Hematopoietic multipotent progenitor cell treated with erythropoietin and hydrocortisone succinate and interleukin-3 and kit ligand, for 17 days (in vitro differentiated cells): ENCODE data around the gene GINS2.
A peak's percentile ranks its signal among the peaks of the same experiment; 100 is the strongest.

Source experiments
- DNase-seq: peaks from one replicate; pipeline ENCODE4 v3.0.0-alpha.2; 2015; ENCODE audit warnings: low spot score

Gene GINS2

DNA sequence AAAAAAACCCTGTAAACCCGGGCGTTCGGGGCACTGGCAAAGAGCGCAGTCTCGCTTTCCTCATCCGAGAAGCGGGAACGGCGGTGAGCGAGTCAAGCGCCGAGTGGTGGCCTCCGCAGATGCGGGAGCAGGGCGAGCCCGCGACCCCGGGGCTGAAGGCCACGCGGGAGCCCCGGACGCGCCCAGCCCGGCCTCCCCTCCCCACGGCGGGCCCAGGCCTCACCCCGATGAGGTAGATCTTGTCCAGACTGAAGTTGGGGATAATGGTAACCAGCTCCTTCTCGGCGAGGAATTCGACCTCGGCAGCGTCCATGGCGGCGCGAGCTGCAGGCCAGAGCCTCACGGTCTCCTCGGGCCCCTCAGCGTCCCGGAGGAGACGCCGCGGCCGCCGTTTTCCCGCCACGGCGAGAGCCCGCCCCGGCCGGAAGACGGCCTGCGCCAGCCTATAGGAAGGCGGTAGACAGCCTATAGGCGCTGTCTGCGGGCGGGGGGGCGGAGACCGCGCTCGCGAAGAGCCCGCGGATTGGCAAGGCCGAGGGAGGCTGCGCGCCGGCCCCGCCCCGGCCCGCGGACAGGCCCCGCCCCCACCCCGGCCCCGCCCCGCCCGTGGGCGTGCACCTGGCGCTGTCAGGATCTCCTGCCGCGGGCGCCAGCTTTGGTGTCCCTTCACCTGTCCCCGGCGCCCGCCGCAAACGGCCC lies at the start of gene GINS2:
Gene GINS2 (minus strand): TSS at position 369 of the 699 bp plus-strand sequence. CDS start 56 bp downstream, at position 313.
- DNase-seq, result peak; percentile 87

DNA sequence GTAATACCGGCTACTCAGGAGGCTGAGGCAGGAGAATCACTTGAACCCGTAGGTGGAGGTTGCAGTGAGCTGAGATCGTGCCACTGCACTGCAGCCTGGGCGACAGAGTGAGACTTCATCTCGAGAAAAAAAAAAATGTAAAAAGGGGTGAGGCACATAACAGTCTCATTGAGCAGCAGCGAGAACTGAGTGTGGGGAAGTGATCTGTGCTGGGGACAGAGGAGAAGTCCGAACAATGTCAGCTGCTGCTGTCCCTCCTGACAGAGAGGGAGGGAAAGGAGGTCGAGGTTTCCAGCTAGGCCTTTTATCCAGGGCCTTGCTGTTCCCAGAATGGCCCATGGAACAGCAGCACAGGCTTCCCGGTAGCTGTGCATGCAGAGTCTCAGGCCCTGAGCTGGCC lies 48.2 kb upstream of the GINS2 start:
- no peak for DNase-seq

DNA sequence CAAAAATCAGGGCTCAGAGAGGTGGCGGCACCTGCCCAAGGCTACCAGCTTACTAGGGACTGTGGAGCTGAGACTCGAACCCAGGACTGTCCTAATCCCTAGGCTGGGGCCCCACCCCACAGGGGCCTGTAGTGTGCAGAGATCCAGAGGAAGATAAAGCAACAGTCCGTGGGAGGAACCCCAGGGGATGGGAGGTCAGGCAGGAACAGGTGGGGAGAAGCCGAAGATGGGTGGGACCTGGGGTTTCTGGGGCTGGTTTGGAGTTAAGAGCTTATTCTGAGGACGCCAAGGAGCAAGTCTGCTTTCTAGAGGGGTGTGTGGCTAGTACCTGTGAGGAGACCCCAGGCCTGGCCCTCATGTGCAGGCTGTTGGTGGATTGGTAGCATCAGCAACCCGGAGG lies 47.2 kb upstream of the GINS2 start:
- DNase-seq, result no peak

DNA sequence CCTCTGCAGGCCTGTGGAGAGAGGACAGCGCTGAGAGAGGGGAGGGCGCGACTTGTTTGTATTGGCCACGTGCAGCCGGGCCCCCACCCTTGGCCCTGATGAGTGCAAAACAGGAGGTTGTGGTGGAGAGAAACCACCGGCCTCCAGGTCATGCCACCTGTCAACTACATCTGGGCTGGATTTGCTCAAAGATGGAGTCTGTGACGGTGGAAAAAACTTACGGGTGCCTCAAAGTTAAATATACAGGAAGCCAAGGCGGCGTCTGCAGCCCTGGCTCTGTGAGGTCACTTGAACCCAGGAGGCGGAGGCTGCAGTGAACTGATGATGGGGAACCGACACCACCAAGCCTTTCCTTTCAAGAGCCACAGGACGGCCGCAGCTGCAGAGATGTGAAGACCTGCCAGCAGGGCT lies 46.5 kb upstream of the GINS2 start:
- no peak for DNase-seq

DNA sequence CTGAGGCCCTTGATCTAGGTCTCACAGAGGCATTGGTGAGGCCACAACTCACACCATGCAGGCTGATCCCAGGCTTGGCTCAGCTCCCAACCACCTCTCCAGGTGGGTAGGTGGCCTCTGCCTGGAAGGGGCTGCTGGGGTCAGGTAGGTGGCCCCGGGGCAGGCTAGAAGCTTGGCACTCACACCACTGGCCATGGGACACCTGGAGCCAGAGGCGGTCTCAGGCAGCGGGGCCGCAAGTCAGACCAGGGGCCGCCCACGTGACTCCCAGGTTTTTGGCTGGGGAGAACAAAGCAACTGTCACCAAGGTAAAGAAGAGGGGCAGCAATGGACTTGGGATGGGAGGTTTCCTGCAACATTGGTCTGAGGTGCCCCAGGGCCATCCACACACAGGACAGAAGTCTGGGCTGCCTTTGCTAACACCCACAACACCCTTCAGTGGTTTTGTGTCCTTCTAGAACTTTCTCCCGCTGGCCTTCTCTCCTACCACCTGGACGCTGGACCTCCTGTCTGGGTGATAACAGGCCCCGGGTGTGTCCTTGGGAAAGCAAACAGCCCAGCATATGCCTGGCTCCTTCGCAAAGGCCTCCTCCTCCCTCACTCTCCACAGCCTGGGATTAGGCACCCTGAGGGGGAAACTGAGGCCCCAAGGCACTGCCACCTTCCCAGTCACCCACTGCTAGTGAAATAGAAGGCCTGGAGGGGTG lies 45.7 kb upstream of the GINS2 start:
- DNase-seq, result no peak

DNA sequence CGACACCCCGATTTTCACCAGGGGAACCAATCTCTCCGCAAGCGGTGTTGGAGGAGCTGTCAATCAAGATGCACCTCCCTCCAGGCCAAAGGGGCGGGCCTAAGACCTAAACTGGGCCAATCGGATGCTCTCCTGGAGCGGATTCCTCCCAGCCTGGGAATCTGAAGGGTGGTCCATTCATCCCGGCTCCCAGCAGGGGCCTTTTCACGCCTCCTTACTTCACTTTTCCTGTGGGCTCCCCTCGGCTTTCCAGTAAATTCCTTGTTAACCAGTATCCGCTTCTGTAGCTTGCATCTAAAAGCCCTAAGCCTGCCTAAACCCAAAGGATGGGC lies 45.1 kb upstream of the GINS2 start:
- no peak for DNase-seq

DNA sequence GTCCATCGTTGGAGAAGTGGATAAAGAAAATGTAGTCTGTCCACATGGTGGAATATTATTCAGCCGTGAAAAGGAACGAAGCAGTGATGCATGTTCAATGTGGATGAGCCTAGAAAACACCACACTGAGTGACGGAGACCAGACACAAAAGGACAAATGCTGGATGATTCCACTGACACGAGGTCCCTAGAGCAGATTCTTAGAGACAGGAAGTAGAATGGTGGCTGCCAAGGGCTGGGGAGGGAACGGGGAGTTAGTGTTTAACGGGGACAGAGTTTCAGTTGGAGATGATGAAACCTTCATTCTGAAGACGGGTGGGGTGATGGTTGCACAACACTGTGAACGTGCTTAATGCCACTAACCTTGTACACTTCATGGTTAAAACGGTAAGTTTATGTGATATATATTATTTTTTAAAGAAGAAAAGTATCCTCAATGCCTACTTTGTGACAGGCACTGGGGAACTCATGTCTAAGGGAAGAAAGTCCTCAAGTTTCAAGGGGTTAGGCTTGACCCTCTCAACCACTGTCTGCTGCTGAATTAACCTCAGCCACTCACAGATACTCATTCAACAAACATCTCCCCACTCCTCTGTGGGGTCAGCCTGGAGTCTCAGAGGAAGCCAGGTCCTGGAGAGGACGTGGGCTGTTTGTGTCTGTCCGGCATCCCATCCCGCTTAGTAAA lies 44.5 kb upstream of the GINS2 start:
- no peak for DNase-seq

DNA sequence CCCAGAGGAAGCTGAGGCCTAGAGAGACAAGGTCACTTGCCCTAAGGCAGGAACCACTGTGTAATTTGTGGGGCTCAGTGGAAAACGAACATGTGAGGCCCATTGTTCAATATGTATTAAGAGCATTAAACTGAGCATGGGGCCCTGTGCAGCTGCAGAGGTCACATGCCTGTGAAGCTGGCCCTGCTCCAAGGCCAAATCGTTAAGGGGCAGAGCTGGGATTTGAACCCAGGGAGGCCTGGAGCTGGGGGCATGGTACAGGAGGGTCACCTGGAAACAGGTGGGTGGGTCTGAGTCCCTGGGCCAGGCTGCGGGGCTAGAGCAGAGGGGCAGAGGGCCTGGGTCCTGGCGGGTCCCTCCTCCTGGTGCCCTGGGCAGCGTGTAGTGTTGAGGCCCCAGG lies 42.4 kb upstream of the GINS2 start:
- DNase-seq, result no peak

DNA sequence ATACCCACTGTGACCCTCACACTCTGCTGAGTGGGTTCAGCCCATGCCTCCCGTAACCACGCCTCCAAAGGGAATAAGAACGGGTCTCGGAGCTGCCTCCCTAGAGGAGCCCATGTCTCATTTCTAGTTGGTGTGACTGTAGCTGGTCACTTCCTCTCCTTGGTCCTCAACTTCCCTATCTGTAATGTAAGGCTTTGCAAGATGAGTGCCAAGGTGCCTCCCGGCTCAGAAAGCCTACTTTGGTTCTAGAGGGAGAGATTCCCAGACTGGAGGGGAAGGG lies 41.4 kb upstream of the GINS2 start:
- DNase-seq, result no peak

DNA sequence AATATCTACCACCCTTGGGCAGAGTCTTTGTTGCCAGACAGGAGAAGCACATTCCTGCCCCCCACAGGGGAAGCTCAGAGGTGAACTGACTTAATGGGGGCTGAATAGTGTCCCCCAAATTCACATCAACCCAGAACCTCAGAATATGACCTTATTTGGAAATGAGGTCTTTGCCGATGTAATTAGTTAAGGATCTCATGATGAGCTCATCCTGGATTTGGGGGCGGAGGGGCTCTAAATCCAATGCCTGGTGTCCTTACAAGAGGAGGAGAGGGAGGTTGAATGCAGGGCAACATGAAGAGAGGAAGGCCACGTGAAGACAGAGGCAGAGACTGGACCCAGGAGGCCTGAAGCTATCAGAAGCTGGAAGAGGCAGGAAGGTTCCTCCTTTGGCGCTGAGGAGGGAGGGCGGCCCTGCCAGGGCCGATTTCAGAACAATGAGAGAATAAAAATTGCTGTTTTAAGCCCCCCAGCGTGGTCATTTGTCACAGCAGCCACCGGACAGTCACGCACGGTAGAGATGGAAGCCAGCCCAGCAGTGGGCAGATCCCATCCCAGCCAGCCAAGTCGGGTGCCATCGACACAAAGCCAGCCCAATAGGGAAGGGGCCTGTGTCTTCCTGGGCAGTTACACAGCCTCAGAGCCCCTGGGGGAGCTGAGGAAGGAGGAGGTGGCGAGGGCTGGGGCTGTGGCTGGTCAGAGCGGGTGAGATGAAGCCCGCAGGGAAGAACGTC lies 40.9 kb upstream of the GINS2 start:
- DNase-seq, result no peak

DNA sequence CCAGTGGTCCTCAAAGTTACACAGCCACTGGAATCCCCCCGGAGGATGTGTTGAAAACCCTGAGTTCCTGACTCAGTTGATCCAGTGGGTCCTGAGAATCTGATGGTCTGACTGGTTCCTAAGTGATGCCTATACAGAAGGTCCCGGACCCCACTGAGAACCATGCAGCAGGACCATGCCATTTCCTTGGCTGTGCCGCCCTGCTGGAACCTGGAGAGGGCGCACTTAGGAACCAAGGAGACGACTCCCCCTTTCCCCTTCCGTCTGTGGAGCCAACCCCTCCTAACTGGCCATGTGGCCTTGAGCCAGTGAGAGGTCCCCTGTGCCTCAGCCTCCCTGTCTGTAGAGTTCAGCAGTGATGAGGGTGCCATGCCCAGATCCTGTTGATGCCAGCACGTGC lies 40.1 kb upstream of the GINS2 start:
- DNase-seq, result no peak

DNA sequence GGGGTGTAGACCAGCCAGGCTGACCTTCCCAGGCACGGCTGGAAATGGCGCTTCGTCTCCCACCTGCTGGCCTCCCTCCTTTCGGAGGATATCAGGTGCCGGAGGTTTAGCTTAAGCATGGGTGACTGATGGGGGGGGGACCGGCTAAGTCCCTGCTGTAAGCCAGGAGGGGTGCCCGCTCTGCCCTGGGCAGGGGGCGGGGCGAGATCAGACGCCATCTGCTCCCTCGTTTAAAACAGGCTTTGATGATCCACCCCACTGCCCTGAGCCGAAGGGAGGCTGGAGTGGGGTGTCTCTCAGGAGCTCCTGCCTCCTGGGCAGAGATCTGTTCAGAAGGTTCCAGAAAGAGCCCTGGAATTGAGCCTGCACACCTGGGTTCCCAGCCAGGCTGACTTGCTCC lies 36.2 kb upstream of the GINS2 start:
- no peak for DNase-seq

DNA sequence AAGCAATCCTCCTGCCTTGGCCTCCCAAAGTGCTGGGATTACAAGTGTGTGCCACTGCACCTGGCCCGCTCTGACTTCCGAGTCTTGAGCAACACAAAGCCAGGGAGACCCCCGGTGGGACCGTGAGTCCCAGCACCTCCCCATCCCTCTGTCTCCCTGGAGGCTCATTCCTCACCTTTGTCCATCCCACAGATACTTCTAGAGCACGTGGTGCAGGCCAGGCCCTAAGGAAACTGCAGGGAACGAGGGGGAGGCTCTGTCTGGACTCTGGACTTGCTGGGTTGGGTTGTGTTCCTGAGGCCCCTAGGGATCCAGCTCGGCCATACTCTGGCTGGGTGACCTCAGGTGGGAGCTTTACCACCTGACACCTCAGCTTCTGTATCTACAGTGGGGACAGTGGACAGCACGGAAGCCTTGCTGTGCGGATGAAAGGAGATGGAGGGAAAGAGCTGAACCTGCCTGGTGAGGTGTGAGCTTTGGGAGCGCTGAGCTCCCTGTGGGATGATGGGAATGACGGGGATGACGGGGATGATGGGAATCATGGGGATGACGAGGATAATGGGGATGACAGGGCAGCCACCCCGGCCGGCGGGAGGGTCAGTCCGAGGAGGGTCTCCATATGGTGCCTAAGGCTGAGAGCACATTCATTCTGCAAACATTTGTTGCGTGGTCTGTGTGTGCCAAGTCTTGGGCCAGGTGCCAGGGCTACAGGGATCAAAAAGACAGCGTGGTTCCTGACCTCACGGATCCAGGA lies 35.5 kb upstream of the GINS2 start:
- no peak for DNase-seq

DNA sequence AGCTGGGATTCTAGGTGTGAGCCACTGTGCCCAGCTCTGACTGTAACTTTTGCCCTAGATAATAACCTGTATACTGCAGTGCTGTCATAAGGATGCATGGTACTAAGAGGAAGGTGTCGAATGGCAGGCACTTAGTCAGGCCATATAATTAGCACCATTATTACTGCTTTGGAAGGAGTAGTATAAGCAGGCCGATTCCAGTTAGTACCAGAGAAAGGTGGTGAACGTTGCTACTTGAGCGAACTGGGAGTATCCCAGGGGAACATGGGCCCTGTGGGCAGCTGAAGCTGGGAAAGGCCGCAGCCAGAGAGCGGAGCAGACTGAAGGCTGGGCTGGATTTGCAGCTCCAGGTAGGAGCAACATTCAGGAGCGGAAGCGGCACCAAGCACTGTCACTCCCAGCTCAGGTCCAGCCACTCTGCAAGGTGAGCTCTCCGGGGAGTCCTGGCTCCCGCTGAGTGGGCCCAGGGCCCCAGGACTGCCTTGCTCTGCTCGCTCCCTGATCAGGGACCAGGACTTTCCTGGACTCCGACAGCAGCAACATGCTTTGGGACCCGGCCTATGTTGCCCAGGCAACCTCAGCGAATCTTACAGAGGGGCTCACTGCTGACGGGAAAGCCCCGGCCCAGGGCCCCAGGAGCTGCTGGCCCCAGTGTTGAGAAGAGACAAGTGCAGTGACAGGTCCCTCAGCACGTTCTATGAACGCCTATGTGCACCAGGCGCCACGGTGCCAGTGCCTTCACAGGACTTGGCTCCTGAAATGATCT lies 33.6 kb upstream of the GINS2 start:
- DNase-seq, result no peak

DNA sequence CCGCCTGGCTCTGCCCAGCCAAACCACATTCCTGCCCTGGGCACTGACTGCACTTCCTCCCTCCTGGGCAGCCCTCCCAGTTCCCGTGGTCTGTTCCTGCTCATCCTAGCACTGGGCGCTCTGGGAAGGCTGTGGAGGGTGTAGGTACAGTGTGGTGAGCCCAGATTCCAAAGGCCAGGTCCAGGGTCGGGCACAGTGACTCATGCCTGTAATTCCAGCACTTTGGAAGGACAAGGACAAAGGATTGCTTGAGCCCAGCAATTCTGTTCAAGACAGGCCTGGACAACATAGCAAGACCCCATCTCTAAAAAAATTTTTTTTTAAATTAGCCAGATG lies 31.5 kb upstream of the GINS2 start:
- no peak for DNase-seq

DNA sequence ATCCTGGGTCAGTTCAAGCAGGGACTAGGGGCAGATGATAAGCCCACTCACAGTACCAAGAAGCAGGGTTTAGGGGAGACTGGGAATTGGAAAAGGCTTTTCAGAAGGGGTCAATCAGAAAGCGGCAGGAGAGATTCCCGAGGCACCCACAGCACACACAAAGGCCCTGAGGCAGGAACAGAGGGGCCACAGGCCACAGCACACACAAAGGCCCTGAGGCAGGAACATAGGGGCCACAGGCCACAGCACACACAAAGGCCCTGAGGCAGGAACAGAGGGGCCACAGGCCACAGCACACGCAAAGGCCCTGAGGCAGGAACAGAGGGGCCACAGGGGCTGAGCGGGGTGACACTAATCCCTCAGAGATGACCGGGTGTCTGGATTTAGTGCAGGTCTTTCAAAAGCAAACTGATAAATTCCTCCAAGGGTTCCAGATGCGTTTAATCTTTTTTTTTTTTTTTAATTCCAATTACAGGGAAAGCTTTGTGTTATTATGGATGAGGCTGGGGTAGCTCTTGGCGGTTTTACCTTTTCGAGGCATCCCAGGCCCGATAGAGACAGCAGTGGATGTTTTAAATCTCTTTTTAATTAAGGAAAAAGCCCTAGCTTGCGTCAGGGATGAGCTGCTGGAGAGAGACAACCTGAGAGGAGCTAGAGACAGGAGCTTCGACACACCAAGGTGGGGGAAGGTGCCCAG lies 31.0 kb upstream of the GINS2 start:
- DNase-seq, result no peak

DNA sequence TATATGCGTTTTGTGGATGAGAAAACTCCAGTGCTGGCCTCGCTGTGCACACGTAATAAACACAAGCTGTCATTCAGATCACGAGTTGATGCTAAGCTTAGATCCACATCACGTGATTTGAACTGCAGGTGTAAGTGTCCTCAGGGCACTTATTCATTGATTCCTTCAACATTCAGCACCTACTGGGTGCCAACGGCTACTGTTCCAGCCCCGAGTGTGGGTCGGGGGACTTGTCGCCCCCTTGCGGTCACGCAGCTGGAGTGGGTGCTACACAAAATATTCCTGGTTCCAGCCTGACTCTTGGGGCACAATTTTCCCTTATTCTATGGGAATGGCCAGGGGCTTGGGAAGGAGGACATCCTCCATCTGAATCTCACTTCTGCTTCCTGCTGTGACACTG lies 29.9 kb upstream of the GINS2 start:
- DNase-seq, result peak; percentile 46

DNA sequence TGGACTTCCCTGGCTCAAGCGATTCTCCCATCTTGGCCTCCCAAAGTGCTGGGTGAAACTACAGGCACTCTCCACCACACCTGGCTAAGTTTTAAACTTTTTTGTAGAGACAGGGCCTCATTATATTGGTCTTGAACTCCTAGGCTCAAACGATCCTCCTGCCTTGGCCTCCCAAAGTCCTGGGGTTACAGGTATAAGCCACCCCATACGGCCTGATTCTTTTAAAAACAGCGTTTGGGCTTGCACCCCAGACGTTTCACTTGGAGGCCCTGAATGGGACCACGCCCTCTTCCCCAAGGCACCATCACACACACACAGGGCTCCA lies 29.4 kb upstream of the GINS2 start:
- no peak for DNase-seq

DNA sequence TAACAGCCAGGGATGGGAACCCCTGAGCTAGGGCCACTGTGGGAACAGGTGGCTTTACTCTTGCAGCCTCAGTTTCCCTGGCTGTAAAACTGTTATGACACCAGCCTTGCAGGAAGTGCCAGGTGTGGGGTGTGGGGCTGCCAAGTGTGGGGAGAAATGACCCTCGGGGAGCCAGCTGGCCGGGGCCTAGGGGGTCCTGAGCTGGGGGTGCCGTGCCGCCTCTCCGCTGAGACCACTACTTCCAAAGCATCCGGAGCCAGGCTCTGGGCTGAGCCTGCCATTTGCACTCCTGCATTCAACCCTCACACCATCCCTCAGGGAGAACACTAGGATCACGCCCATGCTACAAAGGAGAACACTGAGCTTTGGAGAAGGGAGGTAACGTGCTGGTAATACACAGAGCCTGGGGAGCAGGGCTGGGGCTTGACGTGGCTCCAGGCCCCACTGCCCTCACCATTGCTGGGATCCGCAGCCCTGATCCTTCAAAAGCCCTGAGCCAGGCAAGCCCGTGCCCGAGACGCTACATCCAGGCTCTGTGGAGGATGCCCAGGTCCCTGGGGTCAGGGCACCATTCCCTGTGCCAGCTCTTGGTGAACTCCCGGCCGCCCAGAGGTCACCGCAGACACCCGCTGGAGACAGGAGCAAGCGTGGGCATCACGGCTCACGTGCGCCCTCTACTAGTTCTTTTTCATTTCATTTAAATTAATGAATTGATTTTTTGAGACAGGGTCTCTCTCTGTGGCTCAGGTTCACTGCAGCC lies 28.8 kb upstream of the GINS2 start:
- DNase-seq, result peak; percentile 80

DNA sequence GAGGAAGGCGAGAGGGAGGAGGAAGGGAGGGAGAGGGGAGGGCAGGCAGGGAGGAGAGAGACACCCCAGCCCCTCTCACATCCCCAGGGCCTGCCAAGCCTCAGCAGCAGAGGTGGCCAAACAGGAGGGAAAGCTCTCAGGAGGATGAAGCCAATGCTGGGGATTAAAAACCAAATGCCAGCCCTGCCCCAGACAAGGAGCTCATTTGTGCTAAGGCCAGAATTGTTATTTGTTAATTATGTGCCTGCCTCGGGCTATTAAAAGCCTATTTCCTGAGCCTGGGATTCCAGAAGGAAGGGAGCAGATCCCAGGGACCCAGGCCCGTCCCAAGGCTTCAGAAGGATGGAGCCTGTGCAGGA lies 27.9 kb upstream of the GINS2 start:
- no peak for DNase-seq
